ENCODE data around the gene CFAP54.

Gene CFAP54

DNA sequence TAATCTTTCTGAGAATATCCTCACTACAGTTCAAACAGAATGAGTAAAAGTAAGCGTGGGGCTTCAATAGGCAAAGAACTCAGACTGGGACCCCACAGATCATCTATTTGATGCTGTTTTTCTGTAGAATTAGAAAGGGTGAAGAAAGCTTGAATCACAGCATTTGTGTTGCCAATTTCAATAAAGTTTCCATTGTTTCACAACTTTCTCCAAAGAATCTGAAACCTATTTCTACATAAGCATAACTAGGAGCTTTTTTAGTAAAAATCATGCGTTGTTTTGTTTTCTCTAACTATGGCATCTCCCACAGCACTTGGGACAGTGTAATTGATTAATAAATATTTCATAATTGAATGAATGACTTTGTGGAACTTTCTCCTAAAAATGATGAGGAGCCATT, 401.0 kb downstream of the CFAP54 start:
- no peak for DNase-seq (ENCODE audit: low read depth)

GRCh38 chr12:96892104-96892503, 402.7 kb downstream of the CFAP54 start:
- no peak for DNase-seq (ENCODE audit: low read depth)

DNA sequence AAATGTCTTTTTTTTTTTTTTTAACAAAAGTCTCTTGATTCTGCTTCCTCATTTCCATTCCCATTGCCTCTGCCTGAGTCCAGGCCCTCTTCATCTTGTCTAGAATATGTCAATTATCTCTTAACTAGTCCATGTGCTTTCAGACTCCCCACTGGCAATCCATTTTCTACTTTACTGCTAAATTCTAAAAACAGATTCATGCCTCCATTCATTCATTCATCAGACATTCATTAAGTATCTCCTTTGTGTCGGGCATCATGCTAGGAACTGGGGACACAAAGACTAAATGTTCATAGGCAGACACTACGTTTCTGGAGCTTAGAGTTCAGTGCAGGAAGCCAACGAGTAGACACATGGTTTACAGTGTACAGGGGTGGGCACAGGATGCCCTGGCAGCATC, 408.0 kb downstream of the CFAP54 start:
- no peak for DNase-seq (ENCODE audit: low read depth)

- no peak for DNase-seq (ENCODE audit: low read depth)
These were observed 411.8 kb downstream of the CFAP54 start for GRCh38 chr12:96901175-96901574.

GRCh38 chr12:96902076-96902475, 412.7 kb downstream of the CFAP54 start:
- DNase-seq (ENCODE audit: low read depth): no peak

DNA sequence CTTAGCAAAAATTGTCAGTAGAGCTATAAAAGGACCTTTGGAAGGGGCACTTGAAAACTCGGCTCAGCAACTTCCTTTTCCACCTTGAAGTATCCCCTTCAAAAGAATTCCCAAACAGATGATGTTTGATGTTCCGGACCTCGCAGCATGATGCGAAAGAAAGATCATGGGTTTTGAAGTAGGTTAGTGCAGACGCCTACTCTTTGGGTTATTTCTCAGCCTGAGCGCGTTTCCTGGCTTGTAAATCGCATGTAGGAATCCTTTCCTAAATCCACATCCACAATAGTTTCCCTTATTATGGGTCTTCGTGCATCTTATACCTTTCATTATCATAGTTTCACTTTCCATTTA, 417.1 kb downstream of the CFAP54 start:
- no peak for DNase-seq (ENCODE audit: low read depth)

- DNase-seq (ENCODE audit: low read depth): peak; percentile 76
These were observed 417.7 kb downstream of the CFAP54 start, which contains the start of gene NEDD1 for GRCh38 chr12:96906849-96907670. TSS of gene NEDD1 (plus strand) at chr12:96907257. CDS start at chr12:96909760, 2,503 bp downstream.

- DNase-seq (ENCODE audit: low read depth): no peak
These were observed 418.5 kb downstream of the CFAP54 start for GRCh38 chr12:96907671-96908422.

DNA sequence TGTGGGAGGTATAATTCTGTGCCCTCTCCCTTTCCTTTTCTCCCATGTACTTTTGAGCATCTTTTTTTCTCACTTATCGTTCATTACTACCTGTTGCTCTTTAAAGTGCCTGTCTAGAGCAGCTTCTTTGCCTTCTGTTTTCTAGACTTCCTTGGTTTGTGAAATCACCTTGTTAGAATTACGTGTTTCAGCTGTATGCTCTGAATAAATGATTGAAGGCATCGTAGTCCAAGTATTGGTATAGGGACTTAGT, 419.0 kb downstream of the CFAP54 start:
- DNase-seq (ENCODE audit: low read depth): no peak

DNA sequence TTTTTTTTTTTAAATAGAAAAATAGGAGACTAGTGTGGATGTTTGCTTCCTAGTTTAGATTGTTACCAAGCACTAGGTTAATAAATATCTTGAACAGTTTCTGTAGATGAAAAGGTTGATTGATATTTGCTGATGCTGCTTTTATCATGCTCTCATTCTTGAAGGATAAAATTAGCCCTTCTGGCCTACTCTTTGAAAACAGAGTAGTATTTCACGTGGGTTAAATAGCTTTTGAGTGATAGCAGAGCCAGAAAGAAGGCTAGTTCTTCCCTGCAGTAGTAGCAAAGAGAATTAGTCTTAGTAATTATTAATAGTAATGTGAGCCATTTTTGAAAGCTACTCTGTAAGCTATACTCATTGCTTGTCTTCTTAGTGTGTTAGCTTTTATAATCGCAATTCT, 422.9 kb downstream of the CFAP54 start:
- DNase-seq (ENCODE audit: low read depth): no peak

- no peak for DNase-seq (ENCODE audit: low read depth)
These were observed 423.6 kb downstream of the CFAP54 start for GRCh38 chr12:96912943-96913342.

DNA sequence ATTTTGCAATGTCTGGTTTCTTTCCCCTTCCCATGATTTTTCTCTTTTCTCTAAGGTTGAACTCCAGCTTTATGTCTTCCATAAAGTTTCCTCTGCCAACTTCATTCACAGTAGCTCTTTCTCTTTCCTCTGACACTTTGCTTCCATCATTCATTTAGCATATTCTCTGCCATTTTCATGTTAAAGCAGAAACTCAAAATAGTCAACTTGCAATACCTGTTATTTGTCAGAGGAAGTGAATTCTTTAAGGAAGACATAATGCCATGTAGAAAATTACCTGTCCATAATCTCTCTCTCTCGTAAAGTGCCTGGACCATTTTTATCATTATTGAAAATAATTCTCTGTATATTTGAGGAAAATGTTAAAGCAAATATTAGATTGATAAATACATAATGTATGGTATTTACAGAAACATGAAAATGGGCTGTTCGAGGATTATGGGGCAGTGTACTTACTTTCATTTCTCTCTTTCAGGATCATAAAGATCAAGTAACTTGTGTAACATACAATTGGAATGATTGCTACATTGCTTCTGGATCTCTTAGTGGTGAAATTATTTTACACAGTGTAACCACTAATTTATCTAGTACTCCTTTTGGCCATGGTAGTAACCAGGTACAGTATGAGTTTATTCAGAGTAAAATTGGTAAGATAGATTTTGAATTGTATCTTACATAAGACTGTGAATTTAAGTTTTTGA, 430.3 kb downstream of the CFAP54 start:
- no peak for DNase-seq (ENCODE audit: low read depth)
